H1 (cell line): ENCODE measurements around the gene DENND4A.

ENCODE experiments used
- ATF3 ChIP-seq: IDR thresholded peaks from 2 replicates; pipeline ENCODE4 v1.6.1; 2011; ENCODE audit warnings: low read depth, mild to moderate bottlenecking, low read length; ENCODE audit not compliant: insufficient read depth
- CTCF ChIP-seq, 3 experiments: IDR thresholded peaks; 1 replicate in 2 of 3; 2 replicates in 1 of 3; pipeline versions ENCODE4 v1.5.1 to v1.6.1; 2011; ENCODE audit warnings: low read length in 3 of 3, mild to moderate bottlenecking in 3 of 3, inconsistent platforms in 2 of 3, low read depth in 1 of 3, moderate library complexity in 1 of 3; ENCODE audit not compliant: insufficient read depth in 1 of 3; ENCODE audit errors: control extremely low read depth in 1 of 3
- EGR1 ChIP-seq: IDR thresholded peaks from 2 replicates; pipeline ENCODE4 v1.6.1; 2011; ENCODE audit warnings: low read depth, low read length, borderline replicate concordance
- EZH2 ChIP-seq: fragments of 200-600 bp; sonication (generic); IDR thresholded peaks from 2 replicates; pipeline ENCODE4 v1.7.1; 2012; ENCODE audit warnings: low read depth, mild to moderate bottlenecking, moderate library complexity, low read length, inconsistent platforms; ENCODE audit not compliant: severe bottlenecking
- KDM1A ChIP-seq: fragments of 200-600, 300-600 bp; sonication (generic); IDR thresholded peaks from 2 replicates; pipeline ENCODE4 v1.7.1; 2016; ENCODE audit warnings: mild to moderate bottlenecking, low read length, borderline replicate concordance
- PHF8 ChIP-seq: fragments of 200-600 bp; sonication (generic); conservative IDR thresholded peaks from 2 replicates; pipeline ENCODE4 v1.7.1; 2012; ENCODE audit warnings: low read depth, mild to moderate bottlenecking, inconsistent platforms, low read length, moderate library complexity
- POLR2A ChIP-seq, 2 experiments: IDR thresholded peaks; 1 replicate in 1 of 2; 2 replicates in 1 of 2; pipeline ENCODE4 v1.6.1; 2011; ENCODE audit warnings: low read depth in 2 of 2, low read length in 2 of 2, mild to moderate bottlenecking in 2 of 2; ENCODE audit errors: control extremely low read depth in 1 of 2
- POLR2AphosphoS5 ChIP-seq: IDR thresholded peaks from 2 replicates; pipeline ENCODE4 v1.6.1; 2011; ENCODE audit warnings: low read depth, low read length
- RXRA ChIP-seq: IDR thresholded peaks from 2 replicates; pipeline ENCODE4 v1.6.1; 2011; ENCODE audit warnings: low read depth, mild to moderate bottlenecking, low read length, moderate library complexity; ENCODE audit not compliant: insufficient read depth
- SIN3A ChIP-seq, 2 experiments: IDR thresholded peaks in 1 of 2; conservative IDR thresholded peaks in 1 of 2; 2 replicates each; pipeline ENCODE4 v1.6.1; 2011 to 2012; ENCODE audit warnings: low read length in 2 of 2, improper control_type of control experiment in 1 of 2, low read depth in 1 of 2, mild to moderate bottlenecking in 1 of 2
- SRF ChIP-seq: IDR thresholded peaks from 2 replicates; pipeline ENCODE4 v1.6.1; 2011; ENCODE audit warnings: mild to moderate bottlenecking, low read depth, low read length, moderate library complexity
- SUZ12 ChIP-seq: fragments of 200-600 bp; sonication (generic); IDR thresholded peaks from 2 replicates; pipeline ENCODE4 v1.6.1; 2012; ENCODE audit warnings: mild to moderate bottlenecking, inconsistent platforms, low read length, moderate library complexity, mixed read lengths

GRCh38 chr15:65631503-65631902, 160.6 kb downstream of the DENND4A start:
- TF ChIP-seq RXRA (no peak), KDM1A (no peak), SUZ12 (no peak), ATF3 (no peak), EGR1 (no peak), POLR2A (IDR thresholded peaks at IDR 0.05; ENCODE audit: control extremely low read depth in 1 of 2, low read depth in 2 of 2, low read length in 2 of 2) (no peak), SIN3A (conservative IDR thresholded peaks at IDR 0.05 in 1 of 2, IDR thresholded peaks at IDR 0.05 in 1 of 2; ENCODE audit: low read depth in 1 of 2, low read length in 2 of 2) (no peak), CTCF (IDR thresholded peaks at IDR 0.05; ENCODE audit: control extremely low read depth in 1 of 3, insufficient read depth in 1 of 3, low read depth in 1 of 3, low read length in 3 of 3) (no peak), PHF8 (no peak), SRF (no peak), POLR2AphosphoS5 (no peak), EZH2 (no peak)
